Ammon's horn (tissue), 1 donor: ENCODE measurements around the gene BCAN.
A peak's percentile ranks its signal among the peaks of the same experiment; 100 is the strongest.

Experiments
- DNase-seq: peaks from one replicate; pipeline ENCODE4 v3.0.0-alpha.2; 2016; ENCODE audit warnings: low spot score

The BCAN gene

GRCh38 chr1:156700736-156701531, 59.0 kb downstream of the BCAN start:
- DNase-seq = no peak

GRCh38 chr1:156703336-156703735, 61.4 kb downstream of the BCAN start:
- DNase-seq = no peak

DNA sequence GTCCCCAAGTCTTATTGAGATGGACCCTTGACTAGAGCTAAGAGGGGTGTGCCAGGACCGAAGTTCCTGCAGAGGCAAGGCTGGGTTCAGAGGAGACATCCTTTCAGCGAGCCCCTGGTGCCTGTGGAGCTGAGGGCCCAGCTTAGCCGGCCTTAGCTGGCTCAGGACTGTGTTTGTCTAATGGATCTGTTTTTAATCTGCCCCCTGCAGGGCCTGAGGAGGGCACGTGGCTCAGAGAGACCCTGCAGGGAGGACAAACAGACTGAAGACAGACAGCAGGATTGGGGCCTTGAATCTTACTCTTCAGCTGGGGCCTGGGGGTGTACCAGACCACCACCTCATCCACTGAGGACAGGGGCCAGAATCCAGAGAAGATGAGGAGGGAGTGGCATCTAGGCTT, 61.8 kb downstream of the BCAN start:
- DNase-seq = no peak

GRCh38 chr1:156704166-156704711, 62.3 kb downstream of the BCAN start:
- no peak for DNase-seq

DNA sequence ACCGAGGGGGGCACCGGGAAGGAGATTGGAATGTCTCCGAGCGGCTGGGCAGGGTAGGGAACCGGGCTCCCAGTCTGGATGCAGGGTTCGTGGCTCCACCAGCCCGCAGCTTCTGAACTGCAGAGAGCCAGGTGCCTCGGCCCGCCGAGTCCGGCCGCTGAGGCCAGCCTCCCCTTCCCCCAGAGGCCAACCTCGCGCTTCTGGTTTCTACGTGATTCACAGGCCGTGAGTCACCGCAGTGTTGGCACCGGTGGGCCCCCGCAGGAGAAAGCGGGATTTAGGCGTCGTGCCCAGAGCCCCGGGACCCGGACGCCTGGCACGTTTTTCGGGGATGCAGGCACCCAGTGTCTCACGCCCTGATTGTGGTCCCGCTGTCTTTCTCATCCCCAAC, 63.0 kb downstream of the BCAN start:
- no peak for DNase-seq

DNA sequence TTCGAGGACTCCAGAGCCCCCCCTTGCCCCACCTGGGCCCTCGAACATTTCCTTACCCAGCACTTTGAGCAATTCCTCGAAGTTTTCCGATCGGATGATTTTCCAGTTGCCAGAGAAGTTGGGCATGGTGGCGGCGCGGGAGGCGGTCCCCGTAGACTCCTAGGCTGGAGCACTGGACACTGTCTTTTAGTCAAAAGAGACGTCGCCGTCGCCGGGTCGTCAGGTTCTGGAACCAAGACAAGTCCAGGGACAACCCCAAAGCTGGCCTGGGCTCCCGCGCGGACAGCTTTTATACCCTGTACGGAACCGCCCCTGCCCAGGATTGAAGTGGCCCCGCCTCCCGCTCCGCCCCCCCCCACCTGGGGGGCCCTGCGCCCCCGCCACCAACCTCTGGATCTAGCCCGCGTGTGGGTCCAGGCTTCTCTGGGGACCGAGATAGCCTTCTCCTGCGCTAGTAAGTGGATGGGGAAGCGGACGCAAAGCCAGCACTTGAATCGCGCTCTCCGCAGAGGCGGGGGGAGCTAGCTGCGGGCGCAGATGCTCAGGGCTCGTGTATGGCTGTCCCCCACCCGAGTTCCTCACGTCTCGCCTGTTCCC, 63.5 kb downstream of the BCAN start, which contains the start of gene CRABP2:
Gene CRABP2, minus strand, starts transcription at position 263 of the 597 bp plus-strand sequence. Its CDS starts 137 bp downstream, at position 126.
- no peak for DNase-seq

DNA sequence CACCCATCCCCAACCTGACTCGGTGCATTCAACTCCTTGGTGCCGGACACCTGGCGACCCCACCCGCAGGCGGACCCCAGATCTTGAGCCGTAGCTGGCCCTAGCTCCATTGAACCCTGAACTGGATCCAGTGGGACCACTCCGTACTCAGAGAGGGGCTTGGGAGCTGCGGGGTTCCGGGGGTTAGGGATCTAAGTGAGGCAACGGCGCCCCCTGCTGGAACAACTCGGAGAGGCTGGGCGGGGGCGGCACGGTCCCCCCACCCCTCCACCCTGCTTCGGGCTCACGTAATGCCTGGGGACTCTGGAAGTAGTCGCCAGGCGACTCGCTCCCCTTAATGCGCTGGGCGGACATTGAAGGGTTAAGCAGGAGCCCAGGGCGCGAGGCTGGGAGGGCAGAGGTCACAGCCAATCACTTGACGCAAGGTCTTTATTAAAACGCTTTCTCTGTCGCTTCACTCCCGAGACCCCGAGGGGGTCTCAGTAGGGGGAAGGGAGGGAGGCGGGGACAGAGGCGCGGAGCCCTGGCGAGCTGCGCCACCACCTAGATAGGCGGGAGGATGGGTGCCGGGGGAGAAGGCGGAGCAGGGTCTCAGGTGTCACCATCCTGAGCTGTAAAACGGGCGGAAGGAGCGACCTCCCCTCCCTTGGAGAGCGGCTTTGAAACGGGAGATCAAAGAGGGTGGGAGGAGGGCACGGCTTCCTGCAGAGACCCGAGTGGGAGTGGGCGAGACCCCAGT, 64.2 kb downstream of the BCAN start:
- DNase-seq = peak; percentile 35

- DNase-seq = no peak
Observed at GRCh38 chr1:156706657-156707416, 64.9 kb downstream of the BCAN start.

DNA sequence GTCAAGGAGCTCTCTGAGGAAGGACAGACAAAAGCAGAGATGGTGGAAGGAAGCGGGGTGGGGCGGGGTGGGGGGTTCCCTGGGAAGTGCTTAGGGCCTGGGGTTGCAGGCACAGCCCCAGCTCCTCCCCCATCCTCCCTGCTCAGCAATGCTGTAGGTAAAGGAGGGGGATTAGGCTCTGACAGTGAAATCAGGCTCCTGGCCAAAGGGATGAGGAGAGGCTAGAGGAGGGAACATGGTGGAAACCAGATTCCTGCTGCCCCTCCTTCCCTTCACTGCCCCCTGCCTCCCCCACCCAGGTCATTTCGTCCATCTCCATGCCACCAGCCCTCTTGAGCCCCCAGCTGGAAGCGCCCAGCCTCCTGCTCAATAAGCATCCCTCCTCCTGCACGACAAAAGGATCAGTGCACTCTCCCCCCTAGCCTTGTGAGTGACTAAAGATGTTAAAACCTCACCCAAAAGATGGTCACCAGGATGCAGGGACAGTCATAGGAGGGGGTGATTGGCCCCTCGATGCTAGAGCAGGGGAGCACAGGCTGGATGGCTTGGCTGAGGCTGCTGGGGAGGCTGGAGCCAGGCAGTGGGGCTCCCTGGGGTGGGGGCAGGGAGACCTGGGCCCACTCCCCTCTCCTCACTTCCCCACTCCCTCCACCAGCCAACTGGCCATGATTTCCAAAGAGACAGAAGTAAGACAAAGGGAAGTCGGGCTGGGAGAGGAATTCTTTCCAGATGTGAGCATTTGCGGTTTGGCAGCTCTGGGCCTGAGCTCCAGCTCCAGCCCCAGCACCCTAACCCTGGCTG, 65.7 kb downstream of the BCAN start:
- DNase-seq = no peak

GRCh38 chr1:156708218-156708661, 66.3 kb downstream of the BCAN start:
- DNase-seq = no peak

DNA sequence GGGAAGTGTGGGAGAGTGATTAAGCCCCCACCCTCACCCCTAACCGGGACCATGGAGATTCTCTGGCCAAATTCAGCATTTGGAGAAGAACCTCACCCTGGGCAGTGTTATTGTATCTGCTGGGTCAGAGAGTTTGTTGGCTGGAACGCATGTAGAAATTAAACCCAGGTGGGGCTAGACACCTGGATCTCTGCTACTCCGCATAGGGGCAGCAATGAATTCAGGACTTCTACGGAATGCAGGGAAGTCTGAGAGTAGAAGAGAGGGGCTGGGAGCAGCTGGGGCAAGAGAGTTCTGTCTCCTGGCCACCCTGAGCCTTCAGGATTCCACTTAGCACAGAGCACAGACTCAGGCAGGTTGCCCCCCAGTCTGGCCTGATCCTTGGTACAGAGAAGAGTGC, 67.1 kb downstream of the BCAN start:
- no peak for DNase-seq
